Psoas muscle (tissue), 8 donors: ENCODE results near the gene ACACA. TPM values are rescaled to one million over a fixed set of nuclear protein-coding genes. Genes with fewer than 3 reads are reported as not detected.
A peak's percentile ranks its signal among the peaks of the same experiment; 100 is the strongest.

Experiments
- ATAC-seq, 4 donors: fragments of 200-7000 bp; cut with Tn5 transposase; one replicate each; pipeline ENCODE4 v1.9.1; 2020; ENCODE audit warnings: moderate library complexity in 3 of 4, mild to moderate bottlenecking in 2 of 4
- DNase-seq, 2 donors: peaks; one replicate each; pipeline ENCODE4 v3.0.0-alpha.2; 2020
- H3K27ac ChIP-seq: fragments of 200-600 bp; one replicate; pipeline ENCODE4 v1.8.0; 2022
- H3K27me3 ChIP-seq, 3 donors: fragments of 200-600 bp in 1 of 3; one replicate each; pipeline versions ENCODE4 v1.6.1 to v1.8.0; 2013 to 2022; ENCODE audit warnings: low read length in 2 of 3, mild to moderate bottlenecking in 2 of 3, moderate library complexity in 1 of 3; ENCODE audit not compliant: insufficient read depth in 3 of 3
- H3K36me3 ChIP-seq, 2 donors: fragments of 200-600 bp in 1 of 2; one replicate each; pipeline versions ENCODE4 v1.6.1 to v1.8.0; 2013 to 2022; ENCODE audit warnings: low read depth in 1 of 2, mild to moderate bottlenecking in 1 of 2, moderate library complexity in 1 of 2; ENCODE audit not compliant: insufficient read depth in 1 of 2
- H3K4me1 ChIP-seq: fragments of 200-600 bp; one replicate; pipeline ENCODE4 v1.8.0; 2022
- H3K4me3 ChIP-seq: fragments of 200-600 bp; one replicate; pipeline ENCODE4 v1.8.0; 2022; ENCODE audit warnings: mild to moderate bottlenecking
- H3K9me3 ChIP-seq: fragments of 200-600 bp; one replicate; pipeline ENCODE4 v1.8.0; 2022
- WGBS, 3 donors: extraction: QIAGEN DNeasy Blood & Tissue Kit; methylation state at CpG; one replicate each; pipeline versions ENCODE4 v1.1.6 to v1.1.7; 2013; 5-methylcytosine and 5-hydroxymethylcytosine counted together
- intact Hi-C, 2 donors: fragments of 100-400 bp; cut with DNase I; formaldehyde crosslinking; loops; one replicate each; pipeline versions ENCODE4 v1.11.0 to v1.14.2; 2022
- polyA plus RNA-seq, 3 donors: library from polyadenylated mRNA; stranded (reverse); fragments of 200-250 nt; gene quantifications; one replicate each; pipeline ENCODE4 v1.2.3, GENCODE V29; 2013
- total RNA-seq, 4 donors: library from RNA; stranded (reverse); fragmentation: NEBNext Ultra II Directional in 2 of 4; extraction: Animal tissue kit (Norgen Biotek cat#: 25700) in 2 of 4; gene quantifications; one replicate each; pipeline versions ENCODE4 v1.2.1 to v1.2.4, GENCODE V29; 2021 to 2023
- TF ChIP-seq, protein P1 (sequence below): fragments of 200-600 bp; IDR thresholded peaks from one replicate; pipeline ENCODE4 v1.8.0; 2022; ENCODE audit warnings: antibody characterized with exemption
- donor health status: healthy with polysubstance abuse.
- donor health status: DM: no; HTN: no; CAD: no; lungs with moderate emphysema.
- donor health status: Bipolar disorder and iron deficiency.
- donor health status: healthy.
- donor health status: DM: yes; HTN: yes; CAD: no.
- donor health status: DM: no; HTN: no; CAD: no.
- donor health status: DM: no; HTN: no; CAD: no.
- donor health status: DM: yes; HTN: yes; CAD: no.

Gene ACACA
- total and polyA plus RNA-seq, 7 donors, result 7.2 to 42.6 (median 21.5) TPM

GRCh38 chr17:37109106-37109505 is 297.5 kb downstream of the ACACA start:
- TF ChIP-seq, protein P1, sequence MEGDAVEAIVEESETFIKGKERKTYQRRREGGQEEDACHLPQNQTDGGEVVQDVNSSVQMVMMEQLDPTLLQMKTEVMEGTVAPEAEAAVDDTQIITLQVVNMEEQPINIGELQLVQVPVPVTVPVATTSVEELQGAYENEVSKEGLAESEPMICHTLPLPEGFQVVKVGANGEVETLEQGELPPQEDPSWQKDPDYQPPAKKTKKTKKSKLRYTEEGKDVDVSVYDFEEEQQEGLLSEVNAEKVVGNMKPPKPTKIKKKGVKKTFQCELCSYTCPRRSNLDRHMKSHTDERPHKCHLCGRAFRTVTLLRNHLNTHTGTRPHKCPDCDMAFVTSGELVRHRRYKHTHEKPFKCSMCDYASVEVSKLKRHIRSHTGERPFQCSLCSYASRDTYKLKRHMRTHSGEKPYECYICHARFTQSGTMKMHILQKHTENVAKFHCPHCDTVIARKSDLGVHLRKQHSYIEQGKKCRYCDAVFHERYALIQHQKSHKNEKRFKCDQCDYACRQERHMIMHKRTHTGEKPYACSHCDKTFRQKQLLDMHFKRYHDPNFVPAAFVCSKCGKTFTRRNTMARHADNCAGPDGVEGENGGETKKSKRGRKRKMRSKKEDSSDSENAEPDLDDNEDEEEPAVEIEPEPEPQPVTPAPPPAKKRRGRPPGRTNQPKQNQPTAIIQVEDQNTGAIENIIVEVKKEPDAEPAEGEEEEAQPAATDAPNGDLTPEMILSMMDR, result no peak
- intact Hi-C loops, result no loop called here
- no peak overlapping the region for H3K27ac ChIP-seq
- WGBS, 3 donors, result 97 to 98% (median 97%) methylated on average over 5 of the region's 5 CpGs
- peaks cover 5 to 74% of the 10 kb centered on the region in 2 donors for H3K36me3 ChIP-seq
- DNase-seq (no peak), ATAC-seq (no peak)
- H3K27me3 ChIP-seq, result no peaks in the 10 kb centered on the region
- H3K9me3 ChIP-seq, result no peaks in the 10 kb centered on the region
- no peaks in the 10 kb centered on the region for H3K4me1 ChIP-seq
- H3K4me3 ChIP-seq, result no peak overlapping the region

- peak; percentile 45 to 67 for DNase-seq
- H3K36me3 ChIP-seq, result peaks cover 5 to 73% of the 10 kb centered on the region in 2 donors
- ATAC-seq, result peak; percentile 81 to 92 (median 87)
- H3K27ac ChIP-seq, result no peak overlapping the region
- TF ChIP-seq, protein P1, result no peak
- intact Hi-C loops, result no loop called here
- H3K9me3 ChIP-seq, result no peaks in the 10 kb centered on the region
- no peaks in the 10 kb centered on the region for H3K4me1 ChIP-seq
- 67 to 70% (median 68%) methylated on average over 7 of the region's 7 CpGs for WGBS, 3 donors
- no peak overlapping the region for H3K4me3 ChIP-seq
- no peaks in the 10 kb centered on the region for H3K27me3 ChIP-seq
Observed at GRCh38 chr17:37107406-37108083, 299.1 kb downstream of the ACACA start.

DNA sequence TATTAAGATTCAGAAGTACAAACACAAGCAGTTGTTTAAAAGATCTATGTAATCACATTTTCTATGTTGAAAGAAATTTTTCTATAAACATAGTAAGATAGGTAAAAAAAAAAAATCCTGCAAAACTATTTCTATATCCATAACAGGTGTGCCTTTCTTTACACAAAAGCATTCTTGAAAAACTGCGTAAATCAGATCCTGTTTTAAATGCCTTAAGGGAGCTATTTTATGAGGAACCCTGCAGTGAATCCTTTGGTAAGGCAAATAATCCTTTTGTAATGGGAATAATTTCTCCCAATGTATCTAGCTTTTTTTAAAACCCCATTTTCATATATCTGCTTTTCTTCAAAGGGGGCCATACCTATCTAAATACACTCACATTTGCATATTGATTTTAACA is 300.6 kb downstream of the ACACA start:
- no peak for DNase-seq
- TF ChIP-seq, protein P1, result no peak
- 95 to 100% (median 99%) methylated on average over 1 of the region's 1 CpG for WGBS, 3 donors
- ATAC-seq, result no peak
- H3K36me3 ChIP-seq, result peaks cover 0 to 65% of the 10 kb centered on the region in 2 donors
- intact Hi-C loops, result no loop called here
- H3K27me3 ChIP-seq, result no peaks in the 10 kb centered on the region
- H3K4me1 ChIP-seq, result no peaks in the 10 kb centered on the region
- no peaks in the 10 kb centered on the region for H3K9me3 ChIP-seq
- no peak overlapping the region for H3K4me3 ChIP-seq
- no peak overlapping the region for H3K27ac ChIP-seq

GRCh38 chr17:37103231-37103630 is 303.4 kb downstream of the ACACA start:
- TF ChIP-seq, protein P1, result no peak
- ATAC-seq (no peak), DNase-seq (no peak)
- 93 to 96% (median 95%) methylated on average over 4 of the region's 4 CpGs for WGBS, 3 donors
- H3K4me3 ChIP-seq, result no peak overlapping the region
- H3K9me3 ChIP-seq, result no peaks in the 10 kb centered on the region
- H3K36me3 ChIP-seq, result peaks cover 0 to 40% of the 10 kb centered on the region in 2 donors
- intact Hi-C loops, result no loop called here
- no peak overlapping the region for H3K27ac ChIP-seq
- no peaks in the 10 kb centered on the region for H3K4me1 ChIP-seq
- H3K27me3 ChIP-seq, result no peaks in the 10 kb centered on the region

DNA sequence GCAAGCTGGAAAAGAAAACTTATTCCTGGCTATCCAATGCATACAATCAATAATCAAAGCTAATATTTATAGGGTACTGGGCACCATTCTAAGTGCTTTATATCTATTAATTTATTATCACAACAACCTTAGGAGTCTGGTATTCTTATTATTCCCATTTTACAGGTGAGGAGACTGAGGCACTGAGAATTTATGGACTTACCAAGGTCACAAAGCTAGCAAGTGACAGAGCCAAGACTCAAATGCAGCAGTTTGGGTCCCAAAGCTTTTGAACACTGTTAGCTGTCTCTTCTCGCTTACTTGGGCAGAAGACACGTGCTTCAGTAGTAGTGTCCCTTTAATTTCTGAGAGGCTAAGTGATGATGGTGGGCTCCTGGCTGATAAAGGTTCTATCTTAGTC is 305.3 kb downstream of the ACACA start:
- Histone ChIP-seq H3K9me3 (no peaks in the 10 kb centered on the region), H3K27me3 (no peaks in the 10 kb centered on the region), H3K27ac (no peak overlapping the region), H3K36me3 (peaks cover 6 to 58% of the 10 kb centered on the region in 2 donors), H3K4me3 (no peak overlapping the region), H3K4me1 (no peaks in the 10 kb centered on the region)
- ATAC-seq (no peak), DNase-seq (no peak)
- TF ChIP-seq, protein P1, result no peak
- WGBS, 3 donors, result 93 to 97% (median 97%) methylated on average over 2 of the region's 2 CpGs
- intact Hi-C loops, result no loop called here
